HepG2 (cell line): ENCODE data around the gene ANK3.

Source experiments
- EP300 ChIP-seq, 3 experiments: sonication (generic) in 1 of 3; formaldehyde crosslinking in 1 of 3; IDR thresholded peaks; 2 replicates each; pipeline versions ENCODE4 v1.5.1 to v1.6.1; 2011 to 2020; ENCODE audit warnings: low read depth in 2 of 3, low read length in 2 of 3, borderline replicate concordance in 1 of 3, improper control_type of control experiment in 1 of 3, mild to moderate bottlenecking in 1 of 3, missing genetic modification reagents in 1 of 3, moderate library complexity in 1 of 3
- FOXA1 ChIP-seq, 2 experiments: fragments of 450-650 bp in 1 of 2; sonication (generic) in 1 of 2; formaldehyde crosslinking in 1 of 2; IDR thresholded peaks; 2 replicates each; pipeline versions ENCODE4 v1.4.0 to v1.6.1; 2016 to 2020; ENCODE audit warnings: missing genetic modification reagents in 1 of 2
- FOXM1 ChIP-seq: sonication (generic); formaldehyde crosslinking; IDR thresholded peaks from 2 replicates; pipeline ENCODE4 v1.5.0; 2020; ENCODE audit warnings: missing genetic modification reagents
- MYC ChIP-seq: sonication (generic); formaldehyde crosslinking; IDR thresholded peaks from 2 replicates; pipeline ENCODE4 v1.9.0; 2021; ENCODE audit warnings: missing genetic modification reagents, borderline replicate concordance
- POLR2G ChIP-seq: fragments of 200-400 bp; formaldehyde crosslinking; IDR thresholded peaks from 2 replicates; pipeline ENCODE4 v1.6.1; 2018; ENCODE audit warnings: mild to moderate bottlenecking, low read depth, low read length, moderate library complexity
- RCOR2 ChIP-seq: IDR thresholded peaks from 2 replicates; pipeline ENCODE4 v1.6.1; 2016; ENCODE audit warnings: missing biosample characterization, missing genetic modification reagents
- TF ChIP-seq, protein P1 (sequence below): sonication (generic); formaldehyde crosslinking; IDR thresholded peaks from 2 replicates; pipeline ENCODE4 v1.5.0; 2020; ENCODE audit warnings: mild to moderate bottlenecking, missing genetic modification reagents, moderate library complexity
- TF ChIP-seq, protein P2 (sequence below): IDR thresholded peaks from 2 replicates; pipeline ENCODE4 v1.6.1; 2016; ENCODE audit warnings: low read depth, control low read depth
- TF ChIP-seq, protein P3 (sequence below): IDR thresholded peaks from 2 replicates; pipeline ENCODE4 v1.6.1; 2012; ENCODE audit warnings: inconsistent platforms

DNA sequence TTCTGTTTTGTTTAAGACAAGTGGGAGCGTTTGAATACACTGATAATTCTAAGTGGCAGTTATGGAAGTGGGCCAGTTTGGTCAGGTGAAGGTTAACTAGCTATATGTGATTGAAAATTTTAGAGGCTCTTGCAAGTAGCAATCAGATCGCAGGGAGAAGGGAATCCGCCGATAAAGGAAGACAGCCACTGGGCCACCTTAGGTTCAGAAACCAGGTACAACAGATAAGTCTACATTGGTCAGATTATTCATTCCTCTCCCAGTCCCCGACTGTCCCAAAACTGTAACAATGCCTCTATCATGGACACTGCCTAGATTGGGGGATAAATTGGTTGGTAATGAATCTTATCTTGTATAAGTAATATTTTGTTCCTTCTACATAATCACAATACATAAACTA, 8.9 kb downstream of the ANK3 start:
- TF ChIP-seq MYC (CRISPR knock-in tag) (no peak), EP300 (IDR thresholded peaks at IDR 0.05; ENCODE audit: low read depth in 2 of 2, low read length in 2 of 2) (no peak), EP300 (CRISPR knock-in tag; IDR thresholded peaks at IDR 0.05; ENCODE audit: borderline replicate concordance) (no peak), RCOR2 (CRISPR knock-in tag) (no peak), FOXM1 (CRISPR knock-in tag) (no peak), POLR2G (no peak), FOXA1 (IDR thresholded peaks at IDR 0.05) (no peak), FOXA1 (CRISPR knock-in tag; IDR thresholded peaks at IDR 0.05) (no peak)
- TF ChIP-seq, protein P1, sequence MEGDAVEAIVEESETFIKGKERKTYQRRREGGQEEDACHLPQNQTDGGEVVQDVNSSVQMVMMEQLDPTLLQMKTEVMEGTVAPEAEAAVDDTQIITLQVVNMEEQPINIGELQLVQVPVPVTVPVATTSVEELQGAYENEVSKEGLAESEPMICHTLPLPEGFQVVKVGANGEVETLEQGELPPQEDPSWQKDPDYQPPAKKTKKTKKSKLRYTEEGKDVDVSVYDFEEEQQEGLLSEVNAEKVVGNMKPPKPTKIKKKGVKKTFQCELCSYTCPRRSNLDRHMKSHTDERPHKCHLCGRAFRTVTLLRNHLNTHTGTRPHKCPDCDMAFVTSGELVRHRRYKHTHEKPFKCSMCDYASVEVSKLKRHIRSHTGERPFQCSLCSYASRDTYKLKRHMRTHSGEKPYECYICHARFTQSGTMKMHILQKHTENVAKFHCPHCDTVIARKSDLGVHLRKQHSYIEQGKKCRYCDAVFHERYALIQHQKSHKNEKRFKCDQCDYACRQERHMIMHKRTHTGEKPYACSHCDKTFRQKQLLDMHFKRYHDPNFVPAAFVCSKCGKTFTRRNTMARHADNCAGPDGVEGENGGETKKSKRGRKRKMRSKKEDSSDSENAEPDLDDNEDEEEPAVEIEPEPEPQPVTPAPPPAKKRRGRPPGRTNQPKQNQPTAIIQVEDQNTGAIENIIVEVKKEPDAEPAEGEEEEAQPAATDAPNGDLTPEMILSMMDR = no peak
- TF ChIP-seq, protein P2, sequence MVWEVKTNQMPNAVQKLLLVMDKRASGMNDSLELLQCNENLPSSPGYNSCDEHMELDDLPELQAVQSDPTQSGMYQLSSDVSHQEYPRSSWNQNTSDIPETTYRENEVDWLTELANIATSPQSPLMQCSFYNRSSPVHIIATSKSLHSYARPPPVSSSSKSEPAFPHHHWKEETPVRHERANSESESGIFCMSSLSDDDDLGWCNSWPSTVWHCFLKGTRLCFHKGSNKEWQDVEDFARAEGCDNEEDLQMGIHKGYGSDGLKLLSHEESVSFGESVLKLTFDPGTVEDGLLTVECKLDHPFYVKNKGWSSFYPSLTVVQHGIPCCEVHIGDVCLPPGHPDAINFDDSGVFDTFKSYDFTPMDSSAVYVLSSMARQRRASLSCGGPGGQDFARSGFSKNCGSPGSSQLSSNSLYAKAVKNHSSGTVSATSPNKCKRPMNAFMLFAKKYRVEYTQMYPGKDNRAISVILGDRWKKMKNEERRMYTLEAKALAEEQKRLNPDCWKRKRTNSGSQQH (CRISPR knock-in tag) = no peak
- TF ChIP-seq, protein P3, sequence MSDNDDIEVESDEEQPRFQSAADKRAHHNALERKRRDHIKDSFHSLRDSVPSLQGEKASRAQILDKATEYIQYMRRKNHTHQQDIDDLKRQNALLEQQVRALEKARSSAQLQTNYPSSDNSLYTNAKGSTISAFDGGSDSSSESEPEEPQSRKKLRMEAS = no peak
